Activated naive CD4-positive, alpha-beta T cell treated with anti-CD3 and anti-CD28 coated beads, Interleukin-2, amount 10 ng/mL, durations not matched to agents 7 days and 5 days (primary cell): ENCODE data around the gene LAMTOR2.
"Not testable (repeated sequence)": the region's sequence is repeated elsewhere in the genome, so short reads cannot be mapped to it uniquely, and the experiment has no call there.

ENCODE experiments used
- CTCF ChIA-PET: fragments of 350-600 bp; sonication (Branson Sonifier 250); formaldehyde crosslinking; loops from one replicate; lab custom pipeline; 2021; ENCODE audit warnings: antibody characterized with exemption; lab: Charles Lee
- DNase-seq: peaks from one replicate; pipeline ENCODE4 v3.0.0-alpha.2; 2020
- H3K27ac Mint-ChIP-seq: one replicate; pipeline ENCODE4 v1.8.0; 2021; ENCODE audit warnings: mild to moderate bottlenecking, moderate library complexity, mixed read lengths
- H3K27me3 Mint-ChIP-seq: one replicate; pipeline ENCODE4 v1.8.0; 2021; ENCODE audit warnings: mild to moderate bottlenecking, mixed read lengths
- H3K36me3 Mint-ChIP-seq: one replicate; pipeline ENCODE4 v1.8.0; 2021; ENCODE audit warnings: mixed read lengths
- H3K4me1 Mint-ChIP-seq: one replicate; pipeline ENCODE4 v1.8.0; 2021; ENCODE audit warnings: mixed read lengths
- H3K4me3 Mint-ChIP-seq: one replicate; pipeline ENCODE4 v1.8.0; 2021; ENCODE audit warnings: mild to moderate bottlenecking, moderate library complexity, mixed read lengths
- H3K9me3 Mint-ChIP-seq: one replicate; pipeline ENCODE4 v1.8.0; 2021; ENCODE audit warnings: mixed read lengths

Gene LAMTOR2

GRCh38 chr1:156026588-156026987 lies 28.0 kb upstream of the LAMTOR2 start:
- Mint-ChIP-seq H3K4me1 (peaks cover 6% of the 10 kb centered on the region), H3K4me3 (no peak overlapping the region), H3K9me3 (no peaks in the 10 kb centered on the region), H3K36me3 (no peaks in the 10 kb centered on the region), H3K27me3 (peaks cover 19% of the 10 kb centered on the region), H3K27ac (no peak overlapping the region)
- no peak for DNase-seq
- CTCF ChIA-PET, result interaction anchor here (1.1 to 1.2 kb wide), 2 partner anchors 8 to 26 kb away, joined by 4 to 6 read pairs; partner anchors contain the start of gene UBQLN4

DNA sequence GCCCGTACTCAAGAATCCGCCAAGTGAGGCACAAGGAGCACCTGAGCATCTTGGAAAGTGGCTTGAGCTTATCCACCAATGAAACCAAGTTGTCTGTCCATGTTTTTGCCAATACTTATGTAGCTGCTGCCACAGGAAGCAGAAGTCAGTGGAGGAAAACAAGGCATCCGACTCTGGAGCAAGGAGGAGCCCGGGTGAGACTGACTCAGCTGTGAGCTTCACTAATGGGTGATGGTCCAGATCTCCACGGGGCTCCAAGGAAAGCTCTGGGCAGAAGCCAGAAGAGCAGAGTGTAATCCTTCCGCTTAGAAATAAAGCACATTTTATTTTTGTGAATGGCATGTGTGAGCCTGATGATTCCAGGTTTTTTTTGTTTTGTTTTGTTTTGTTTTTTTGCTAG lies 21.6 kb upstream of the LAMTOR2 start:
- H3K27me3 Mint-ChIP-seq, result peaks cover 10% of the 10 kb centered on the region
- no peak for DNase-seq
- H3K27ac Mint-ChIP-seq, result no peak overlapping the region
- CTCF ChIA-PET, result no interaction called here
- peaks cover 2% of the 10 kb centered on the region for H3K4me1 Mint-ChIP-seq
- H3K9me3 Mint-ChIP-seq, result no peaks in the 10 kb centered on the region
- peaks cover 7% of the 10 kb centered on the region for H3K36me3 Mint-ChIP-seq
- H3K4me3 Mint-ChIP-seq, result no peak overlapping the region

GRCh38 chr1:156034991-156035390 lies 19.6 kb upstream of the LAMTOR2 start:
- CTCF ChIA-PET, result interaction anchor here (1.3 kb wide), 1 partner anchor 9 kb away, joined by 4 read pairs; no protein-coding TSS in a partner anchor
- H3K9me3 Mint-ChIP-seq, DNase-seq, H3K27ac Mint-ChIP-seq, H3K4me3 Mint-ChIP-seq, H3K4me1 Mint-ChIP-seq, H3K27me3 Mint-ChIP-seq: not testable (repeated sequence)
- peaks cover 11% of the 10 kb centered on the region for H3K36me3 Mint-ChIP-seq

- Mint-ChIP-seq H3K36me3 (peaks cover 24% of the 10 kb centered on the region), H3K4me1 (peaks cover 8% of the 10 kb centered on the region), H3K9me3 (no peaks in the 10 kb centered on the region), H3K27ac (no peak overlapping the region), H3K4me3 (no peak overlapping the region), H3K27me3 (no peaks in the 10 kb centered on the region)
- no peak for DNase-seq
- CTCF ChIA-PET, result no interaction called here
These were observed 11.8 kb upstream of the LAMTOR2 start for GRCh38 chr1:156042828-156043227.

GRCh38 chr1:156045076-156045475 lies 9.5 kb upstream of the LAMTOR2 start:
- no peak for DNase-seq
- CTCF ChIA-PET, result interaction anchor here (1.1 kb wide), 1 partner anchor 17 kb away, joined by 6 read pairs; no protein-coding TSS in a partner anchor
- H3K36me3 Mint-ChIP-seq, result peaks cover 30% of the 10 kb centered on the region
- no peaks in the 10 kb centered on the region for H3K9me3 Mint-ChIP-seq
- H3K4me3 Mint-ChIP-seq, result no peak overlapping the region
- peaks cover 8% of the 10 kb centered on the region for H3K4me1 Mint-ChIP-seq
- no peak overlapping the region for H3K27ac Mint-ChIP-seq
- H3K27me3 Mint-ChIP-seq, result no peaks in the 10 kb centered on the region

GRCh38 chr1:156048663-156049258 lies 5.8 kb upstream of the LAMTOR2 start:
- H3K36me3 Mint-ChIP-seq, result peaks cover 22% of the 10 kb centered on the region
- H3K4me1 Mint-ChIP-seq, result peaks cover 24% of the 10 kb centered on the region
- no peak overlapping the region for H3K4me3 Mint-ChIP-seq
- DNase-seq, result no peak
- H3K27ac Mint-ChIP-seq, result no peak overlapping the region
- no peaks in the 10 kb centered on the region for H3K9me3 Mint-ChIP-seq
- H3K27me3 Mint-ChIP-seq, result no peaks in the 10 kb centered on the region
- CTCF ChIA-PET, result no interaction called here

- no peaks in the 10 kb centered on the region for H3K27me3 Mint-ChIP-seq
- H3K4me1 Mint-ChIP-seq, result peaks cover 26% of the 10 kb centered on the region
- H3K36me3 Mint-ChIP-seq, result peaks cover 14% of the 10 kb centered on the region
- no peaks in the 10 kb centered on the region for H3K9me3 Mint-ChIP-seq
- H3K4me3 Mint-ChIP-seq, result no peak overlapping the region
- H3K27ac Mint-ChIP-seq, result no peak overlapping the region
- no peak for DNase-seq
- CTCF ChIA-PET, result no interaction called here
These were observed 4.2 kb upstream of the LAMTOR2 start for GRCh38 chr1:156050376-156050775.

DNA sequence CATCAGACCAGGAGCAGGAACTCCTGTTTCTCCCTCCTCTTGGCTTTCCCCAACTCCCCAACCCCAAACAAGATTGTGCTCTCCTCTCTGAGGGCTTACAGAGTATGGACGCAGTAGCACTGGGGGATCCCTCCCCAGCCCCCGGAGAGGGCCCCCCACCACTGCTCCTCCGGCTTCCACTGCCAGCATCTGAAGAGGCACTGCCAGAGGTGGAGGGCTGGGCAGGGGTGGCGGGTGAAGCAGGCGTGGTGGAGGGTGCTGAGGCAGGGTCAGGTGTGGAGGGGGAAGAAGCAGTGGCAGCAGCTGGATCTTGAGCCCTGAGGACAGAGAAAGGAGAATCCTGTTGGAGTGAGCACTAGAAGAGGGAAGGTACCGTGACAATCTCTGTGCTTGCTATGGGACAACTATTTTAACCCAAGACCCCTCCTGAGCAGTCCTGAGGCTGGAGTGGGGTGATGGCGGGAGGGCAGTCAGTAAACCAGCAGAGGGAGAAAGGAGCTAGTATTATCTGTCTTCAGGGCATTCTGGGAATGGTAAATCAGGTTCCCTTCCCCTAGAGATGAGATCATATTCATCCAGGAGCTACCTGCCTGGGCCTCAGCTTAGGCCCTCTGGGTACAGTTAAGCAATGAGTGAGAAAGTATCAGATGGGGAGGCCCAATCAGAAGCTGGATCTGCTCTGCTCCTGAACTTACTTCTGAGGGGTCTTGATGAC lies 3.4 kb upstream of the LAMTOR2 start:
- CTCF ChIA-PET, result interaction anchor here (1.2 kb wide), 1 partner anchor 15 kb away, joined by 4 read pairs; no protein-coding TSS in a partner anchor
- Mint-ChIP-seq H3K9me3 (no peaks in the 10 kb centered on the region), H3K36me3 (peaks cover 13% of the 10 kb centered on the region), H3K27me3 (no peaks in the 10 kb centered on the region), H3K27ac (no peak overlapping the region), H3K4me1 (peaks cover 32% of the 10 kb centered on the region), H3K4me3 (peak overlapping the region; percentile 39)
- no peak for DNase-seq

DNA sequence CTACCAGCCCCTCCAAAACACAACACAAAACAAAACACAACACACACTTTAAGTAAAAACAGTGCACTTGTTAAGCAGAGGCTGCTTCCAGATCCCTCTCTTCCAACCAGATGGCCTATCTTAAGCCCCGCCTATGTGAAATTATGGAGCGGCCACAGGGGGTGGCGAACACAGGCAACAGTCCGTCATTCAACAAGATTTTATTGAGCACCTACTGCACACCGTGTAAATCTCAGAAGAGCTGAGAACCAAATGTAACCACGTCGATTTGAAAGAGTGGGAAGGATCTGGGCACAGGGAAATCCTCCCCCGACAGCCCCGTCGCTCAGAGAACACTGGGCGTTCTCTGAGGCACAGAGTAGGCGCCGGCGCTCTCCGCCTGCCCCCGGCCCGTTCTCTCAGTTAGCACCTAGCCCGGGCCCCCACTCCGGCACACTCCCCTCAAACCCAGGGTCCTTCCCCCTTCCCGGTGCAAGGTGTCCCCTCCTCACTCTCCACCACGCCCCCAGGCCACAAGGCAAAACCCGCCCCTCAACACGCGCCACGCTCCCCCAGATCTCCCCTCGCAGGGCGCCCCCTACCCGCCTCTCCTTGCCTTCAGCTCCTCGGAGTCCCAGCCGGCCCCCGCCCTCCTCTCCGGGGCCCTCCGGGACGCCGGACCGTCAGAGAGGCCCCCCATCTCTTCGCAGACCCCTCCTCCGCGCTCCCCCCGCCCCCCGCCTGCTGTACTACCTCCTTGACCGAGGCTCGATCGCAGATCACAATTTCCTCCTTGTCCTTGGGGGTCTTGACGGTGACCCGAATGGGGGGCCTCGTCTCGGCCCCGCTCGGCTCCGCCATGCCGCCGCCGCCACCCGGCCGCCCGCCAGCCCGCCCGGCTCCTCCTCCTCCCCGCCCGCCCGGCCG lies 1.5 kb upstream of the LAMTOR2 start:
- CTCF ChIA-PET, result interaction anchor here (0.9 to 2.6 kb wide), 6 partner anchors 13 to 115 kb away, joined by 4 to 6 read pairs (median 4); no protein-coding TSS in a partner anchor

DNA sequence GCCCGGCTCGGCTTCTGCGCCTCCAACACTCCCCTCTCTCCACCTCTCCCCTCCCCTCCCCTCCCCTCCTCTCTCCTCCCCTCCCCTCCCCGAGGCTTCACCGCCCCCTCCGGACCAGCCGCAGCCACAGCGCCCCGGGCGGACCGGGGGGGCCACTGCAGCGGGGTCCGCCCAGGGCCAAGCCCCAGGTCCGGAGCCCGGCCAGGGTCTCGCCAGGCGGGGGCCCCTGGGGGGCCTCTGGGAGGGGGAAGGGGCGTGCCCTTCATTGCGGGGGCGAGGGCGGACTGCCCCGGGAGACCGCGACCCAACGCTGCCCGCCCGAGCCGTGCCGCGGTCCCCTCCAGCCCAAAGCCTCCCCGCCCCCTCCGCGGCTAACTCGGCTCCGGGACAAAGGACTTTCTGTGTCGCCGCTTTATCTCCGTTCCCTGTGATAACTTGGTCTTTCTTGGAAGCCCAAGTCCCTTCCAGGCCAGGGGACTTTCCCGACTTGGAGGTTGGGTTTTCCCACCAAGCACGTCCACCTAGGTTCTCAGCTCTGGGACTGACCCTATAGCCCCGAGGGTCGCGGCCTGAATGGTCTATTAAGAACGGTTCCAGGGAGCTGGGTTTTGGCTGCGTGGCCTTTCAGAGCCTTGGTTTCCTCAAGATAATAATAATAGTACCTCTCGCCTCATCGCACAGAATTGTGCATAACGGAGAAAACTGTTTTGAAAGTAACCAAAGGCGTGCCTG lies 648 bp upstream of the LAMTOR2 start, which contains the start of gene UBQLN4:
TSS of gene UBQLN4 (minus strand) at position 31 of the 732 bp plus-strand sequence. CDS start 97 bp downstream, outside the sequence.
- H3K9me3 Mint-ChIP-seq, result no peaks in the 10 kb centered on the region
- peaks cover 39% of the 10 kb centered on the region for H3K4me1 Mint-ChIP-seq
- H3K27me3 Mint-ChIP-seq, result no peaks in the 10 kb centered on the region
- peak within 1 kb of the TSS; percentile 97 for H3K4me3 Mint-ChIP-seq
- H3K27ac Mint-ChIP-seq, result peak within 1 kb of the TSS; percentile 96
- peak; percentile 91 for DNase-seq
- CTCF ChIA-PET, result interaction anchor here (1.0 to 2.6 kb wide), 3 partner anchors 12 to 47 kb away, joined by 4 to 6 read pairs (median 6); no protein-coding TSS in a partner anchor
- H3K36me3 Mint-ChIP-seq, result peaks cover 17% of the 10 kb centered on the region

More for the DNA sequence above, 1.5 kb upstream of the LAMTOR2 start:
- H3K4me3 Mint-ChIP-seq, result peak overlapping the region; percentile 97
- H3K9me3 Mint-ChIP-seq, result no peaks in the 10 kb centered on the region
- peaks cover 16% of the 10 kb centered on the region for H3K36me3 Mint-ChIP-seq
- DNase-seq, result peak; percentile 86
- peaks cover 39% of the 10 kb centered on the region for H3K4me1 Mint-ChIP-seq
- peak overlapping the region; percentile 91 for H3K27ac Mint-ChIP-seq
- H3K27me3 Mint-ChIP-seq, result no peaks in the 10 kb centered on the region

DNA sequence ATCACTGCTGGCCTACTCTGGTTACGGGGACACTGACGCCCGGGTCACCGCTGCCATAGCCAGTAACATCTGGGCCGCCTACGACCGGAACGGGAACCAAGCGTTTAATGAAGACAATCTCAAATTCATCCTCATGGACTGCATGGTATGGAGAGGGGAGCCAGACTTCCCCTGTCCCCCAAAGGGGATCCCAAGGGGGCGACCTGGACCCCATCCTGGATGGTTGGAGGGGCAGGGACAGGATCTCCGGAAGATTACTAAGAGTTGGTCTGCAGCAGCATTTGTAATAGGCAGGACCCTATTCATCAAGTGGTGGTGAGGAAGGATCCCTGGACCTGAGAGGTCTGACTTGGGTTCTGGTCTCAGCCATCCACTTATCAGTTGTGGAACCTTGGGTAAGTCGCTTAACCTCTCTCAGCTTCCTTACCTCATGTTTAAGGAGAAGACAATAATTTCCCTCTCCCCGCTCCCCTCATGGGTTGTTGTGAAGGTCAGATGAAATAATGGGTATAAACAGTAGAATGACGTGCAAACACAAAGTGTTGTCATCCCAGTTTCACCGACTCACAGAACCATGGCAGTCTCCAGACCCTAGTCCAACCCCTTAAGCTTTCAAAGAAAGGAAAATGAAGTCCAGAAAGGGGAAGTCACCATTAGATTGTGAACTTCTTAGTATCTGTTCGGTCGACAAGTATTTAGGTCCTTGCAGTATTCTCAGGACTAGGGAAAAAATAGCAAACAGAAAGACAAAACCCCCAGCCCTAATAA lies 883 bp downstream of the LAMTOR2 start:
- H3K4me3 Mint-ChIP-seq, result peak overlapping the region; percentile 94
- H3K4me1 Mint-ChIP-seq, result peaks cover 39% of the 10 kb centered on the region
- peak overlapping the region; percentile 96 for H3K27ac Mint-ChIP-seq
- no peaks in the 10 kb centered on the region for H3K9me3 Mint-ChIP-seq
- CTCF ChIA-PET, result interaction anchor here (2.0 kb wide), 1 partner anchor 117 kb away, joined by 4 read pairs; no protein-coding TSS in a partner anchor
- DNase-seq, result no peak
- H3K36me3 Mint-ChIP-seq, result peaks cover 9% of the 10 kb centered on the region
- no peaks in the 10 kb centered on the region for H3K27me3 Mint-ChIP-seq

GRCh38 chr1:156056326-156056849 lies 1.8 kb downstream of the LAMTOR2 start:
- Mint-ChIP-seq H3K4me1 (peaks cover 37% of the 10 kb centered on the region), H3K27me3 (peaks cover 3% of the 10 kb centered on the region), H3K4me3 (peak overlapping the region; percentile 2), H3K36me3 (peaks cover 9% of the 10 kb centered on the region), H3K9me3 (no peaks in the 10 kb centered on the region), H3K27ac (no peak overlapping the region)
- CTCF ChIA-PET, result interaction anchor here (2.0 kb wide), 1 partner anchor 118 kb away, joined by 4 read pairs; no protein-coding TSS in a partner anchor
- DNase-seq, result no peak
